ENCODE data around the gene SESTD1.
A peak's percentile ranks its signal among the peaks of the same experiment; 100 is the strongest.
"Not testable (repeated sequence)": the region's sequence is repeated elsewhere in the genome, so short reads cannot be mapped to it uniquely, and the experiment has no call there.

Gene SESTD1

DNA sequence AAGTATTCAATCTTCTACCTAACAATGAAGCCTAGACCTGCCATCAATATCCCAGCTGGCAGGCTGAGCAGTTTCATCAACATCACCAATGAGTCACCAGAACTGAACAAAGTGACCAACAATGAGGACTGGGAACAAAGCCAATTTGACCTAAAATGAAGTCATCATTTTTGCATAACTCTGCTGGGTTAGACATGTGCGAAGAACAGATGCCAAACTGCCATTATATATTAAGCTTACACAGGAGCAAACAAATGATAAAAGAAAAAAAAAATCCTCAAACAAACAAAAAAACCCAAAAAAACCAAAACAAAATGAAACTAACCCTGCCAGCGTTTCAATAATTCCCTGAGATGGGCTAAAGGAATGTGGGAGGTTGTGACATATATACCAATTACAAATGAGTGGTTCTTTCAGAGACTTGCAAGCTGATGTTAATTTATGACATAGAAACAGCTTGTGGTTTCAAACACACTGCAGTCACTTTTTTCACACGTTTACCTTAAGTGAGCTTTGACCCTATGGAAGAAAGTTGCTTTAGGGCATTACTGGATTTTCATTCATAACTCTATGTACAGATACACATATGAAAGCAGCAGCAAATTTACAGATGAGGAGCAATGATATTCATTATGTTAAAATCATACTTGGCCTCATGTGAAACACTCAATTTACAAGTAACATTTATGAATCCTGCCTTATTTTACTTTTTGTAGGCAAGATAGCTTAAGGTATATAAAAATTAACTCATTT lies 157.8 kb downstream of the SESTD1 start:
- peak; percentile 32 for DNase-seq (ENCODE audit: low spot score)

DNA sequence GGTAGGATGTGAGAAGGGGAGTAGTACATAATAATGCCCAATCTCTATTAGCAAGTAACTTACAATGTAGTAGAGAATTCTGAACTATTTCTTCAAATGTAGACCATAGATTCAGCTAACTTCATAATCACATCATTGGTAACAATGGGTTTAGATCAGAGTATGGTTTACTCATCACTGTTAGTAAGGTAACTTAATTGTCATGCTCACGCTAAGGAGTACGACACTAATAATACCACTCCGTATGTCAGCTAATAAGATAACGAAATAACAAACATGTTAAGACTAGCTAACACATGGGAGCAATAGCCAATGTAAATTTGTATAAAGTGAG lies 158.3 kb downstream of the SESTD1 start:
- no peak for DNase-seq (ENCODE audit: low spot score)

DNA sequence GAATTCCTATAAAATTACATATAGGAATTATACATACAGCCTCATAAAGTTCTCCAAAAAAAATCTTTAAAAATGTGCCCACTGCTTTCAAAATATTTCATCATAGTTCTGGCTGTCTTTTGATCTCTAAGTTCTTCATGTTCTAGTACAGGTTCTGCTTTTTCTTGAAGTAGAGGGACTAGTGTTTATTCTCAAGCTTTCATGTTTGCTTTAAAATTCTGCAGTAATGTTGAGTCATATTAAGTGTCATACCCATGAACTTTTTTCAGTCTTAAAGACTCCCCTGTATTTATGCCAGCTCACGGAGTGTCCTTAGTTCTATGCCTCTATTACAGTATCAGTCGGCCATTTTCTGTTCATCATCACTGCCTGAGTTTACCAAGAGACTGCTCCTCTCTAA lies 159.9 kb downstream of the SESTD1 start:
- DNase-seq (ENCODE audit: low spot score): peak; percentile 8

DNA sequence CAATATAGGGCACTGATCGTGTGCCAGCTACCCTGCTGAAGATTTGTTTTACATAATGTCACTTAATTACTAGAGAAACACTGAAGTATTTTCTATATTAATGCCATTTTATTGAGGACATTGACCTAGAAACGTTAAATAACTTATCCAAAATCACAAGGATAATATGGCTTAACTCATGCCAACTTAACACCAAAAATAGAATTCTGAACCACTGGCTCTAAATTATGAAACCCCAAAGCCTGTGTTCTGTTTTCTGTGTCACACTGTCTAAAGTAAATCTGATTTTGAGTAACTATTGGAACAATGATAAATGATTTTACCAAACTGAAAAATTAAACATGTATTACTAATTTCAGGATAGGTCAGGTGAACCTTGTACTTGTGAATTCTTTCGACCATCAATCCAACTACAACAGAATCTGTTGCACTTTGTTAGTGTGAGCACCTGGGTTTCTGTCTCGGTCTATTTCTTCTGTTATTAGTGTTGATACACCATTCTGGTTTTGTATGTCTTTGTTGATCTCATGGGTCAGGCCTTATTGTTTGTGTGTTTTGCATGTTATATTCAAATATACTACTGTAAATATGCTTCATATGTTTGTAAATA lies 166.4 kb downstream of the SESTD1 start:
- no peak for DNase-seq (ENCODE audit: low spot score)

DNA sequence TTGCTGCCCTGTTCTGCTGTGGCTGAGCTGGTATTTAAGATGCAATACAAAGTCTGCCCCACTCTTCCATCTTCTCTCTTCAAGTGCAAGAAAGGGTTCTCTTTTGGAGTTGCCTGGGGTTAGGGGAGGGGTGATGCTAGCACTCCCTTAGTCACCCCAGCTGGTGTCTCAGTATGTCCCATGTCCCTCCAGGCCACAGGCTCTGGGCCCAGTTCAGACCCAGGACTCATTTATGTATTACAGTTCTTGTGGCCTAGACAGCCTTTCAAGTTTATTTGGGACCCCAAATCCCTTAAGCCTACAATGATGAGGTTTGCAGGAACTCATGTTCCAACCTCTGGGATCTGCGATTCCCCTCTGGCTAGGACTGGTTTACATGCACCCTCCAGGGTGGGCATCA lies 167.5 kb downstream of the SESTD1 start:
- DNase-seq (ENCODE audit: low spot score): no peak

GRCh38 chr2:179096090-179096489 lies 168.5 kb downstream of the SESTD1 start:
- no peak for DNase-seq (ENCODE audit: low spot score)

GRCh38 chr2:179092912-179093311 lies 171.7 kb downstream of the SESTD1 start:
- DNase-seq (ENCODE audit: low spot score): not testable (repeated sequence)

DNA sequence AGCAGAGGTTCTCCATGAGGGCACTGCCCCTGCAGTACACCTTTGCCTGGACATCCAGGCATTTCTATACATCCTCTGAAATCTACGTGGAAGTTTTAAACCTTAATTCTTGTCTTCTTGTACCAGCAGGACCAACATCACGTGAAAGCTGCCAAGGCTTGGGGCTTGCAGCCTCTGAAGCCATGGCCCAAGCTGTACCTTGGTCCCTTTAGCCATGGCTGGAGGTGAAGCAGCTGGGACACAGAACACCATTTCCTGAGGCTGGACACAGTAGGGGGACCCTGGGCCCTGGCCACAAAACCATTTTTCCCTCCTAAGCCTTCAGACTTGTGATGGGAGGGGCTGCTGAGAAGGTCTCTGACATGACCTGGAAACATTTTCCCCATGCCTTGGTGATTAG lies 181.9 kb downstream of the SESTD1 start:
- DNase-seq (ENCODE audit: low spot score): no peak

- no peak for DNase-seq (ENCODE audit: low spot score)
Measured at GRCh38 chr2:179081954-179082353, 182.7 kb downstream of the SESTD1 start.

DNA sequence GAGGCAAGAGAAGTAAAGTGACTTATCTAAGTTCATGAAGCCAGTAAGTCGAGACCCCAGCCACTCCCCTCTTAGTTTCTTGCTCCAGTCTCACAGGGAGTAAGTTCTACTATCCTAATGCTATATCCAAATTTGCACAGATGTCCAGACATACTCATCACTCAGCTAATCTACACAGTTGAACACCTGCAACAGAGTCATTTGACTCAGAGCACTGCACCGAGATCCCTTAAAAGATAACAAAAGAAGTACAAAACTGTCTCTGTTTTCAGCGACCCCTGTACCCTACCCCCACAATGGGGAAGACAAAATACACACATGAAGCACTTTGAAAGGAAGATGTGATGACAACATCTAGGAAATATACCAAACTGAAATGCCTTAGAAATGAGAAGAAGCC lies 192.1 kb downstream of the SESTD1 start:
- DNase-seq (ENCODE audit: low spot score): no peak

GRCh38 chr2:179071810-179072355 lies 192.7 kb downstream of the SESTD1 start:
- no peak for DNase-seq (ENCODE audit: low spot score)

DNA sequence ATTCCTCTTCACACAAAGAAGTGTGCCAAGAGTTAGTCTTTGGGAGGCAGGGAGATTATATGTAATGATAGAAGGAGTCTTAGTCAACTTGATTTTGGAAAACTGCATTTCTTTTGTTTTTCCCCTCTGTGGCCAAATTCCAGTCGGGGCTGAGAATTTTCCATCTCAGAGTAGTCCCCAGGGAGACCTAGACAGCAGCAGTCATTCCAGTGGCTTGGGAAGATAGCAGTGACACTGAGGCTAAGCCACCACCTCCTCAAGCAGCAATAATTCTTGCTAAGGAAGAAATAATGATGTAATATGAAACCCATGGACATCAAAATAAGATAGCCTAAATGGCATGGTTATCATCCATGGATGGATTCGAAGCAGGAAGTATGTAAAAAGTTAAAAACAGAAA lies 193.7 kb downstream of the SESTD1 start:
- no peak for DNase-seq (ENCODE audit: low spot score)

- DNase-seq (ENCODE audit: low spot score): no peak
Measured at GRCh38 chr2:179069685-179070084, 194.9 kb downstream of the SESTD1 start.

- DNase-seq (ENCODE audit: low spot score): no peak
Measured at GRCh38 chr2:179068991-179069643, 195.5 kb downstream of the SESTD1 start.

GRCh38 chr2:179059026-179059700 lies 205.5 kb downstream of the SESTD1 start:
- DNase-seq (ENCODE audit: low spot score): no peak

DNA sequence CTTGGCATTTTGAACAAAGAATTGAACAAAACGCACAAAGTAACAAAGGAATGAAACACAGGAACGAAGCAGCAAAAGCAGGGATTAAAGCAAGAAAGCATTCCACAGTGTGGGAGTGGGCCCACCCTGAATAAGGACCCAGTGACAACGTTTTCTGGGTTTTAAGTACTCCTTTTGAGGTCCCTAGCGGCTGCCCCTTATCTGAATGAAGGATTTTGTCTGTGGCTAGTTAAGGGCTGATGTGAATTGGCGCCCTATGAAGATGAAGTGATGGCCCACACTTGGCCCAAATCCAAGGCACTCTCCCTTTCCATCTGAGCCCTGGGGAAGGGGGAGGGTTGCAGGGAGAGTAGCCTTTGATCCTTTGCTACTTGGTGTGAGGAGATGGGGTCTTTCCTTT lies 206.9 kb downstream of the SESTD1 start:
- no peak for DNase-seq (ENCODE audit: low spot score)

DNA sequence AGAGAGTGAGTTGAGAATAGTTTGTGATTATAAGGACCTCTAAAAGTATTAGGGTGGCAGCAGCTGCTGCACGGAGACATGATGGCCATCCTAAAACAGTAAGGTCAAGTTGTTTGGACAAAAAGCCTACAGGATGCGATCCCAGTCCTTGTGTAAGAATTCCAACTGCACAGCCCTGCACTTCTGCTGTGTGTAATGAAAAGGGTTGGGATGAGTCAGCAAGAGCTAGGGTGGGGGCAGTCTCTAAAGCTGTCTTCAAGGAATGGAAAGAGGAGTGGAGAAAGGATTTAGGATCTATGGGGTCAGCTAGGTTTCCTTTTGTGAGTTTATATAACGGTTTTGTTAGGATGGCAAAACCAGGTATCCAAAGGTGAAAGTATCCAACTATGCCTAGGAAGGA lies 211.1 kb downstream of the SESTD1 start:
- DNase-seq (ENCODE audit: low spot score): not testable (repeated sequence)

Measured in AG08396 (cell line).